Upper lobe of left lung (tissue), 4 donors: ENCODE data around the gene ARHGAP26.

ENCODE experiments used
- EP300 ChIP-seq, 4 donors: sonication (generic); formaldehyde crosslinking; IDR thresholded peaks; one replicate each; pipeline ENCODE4 v1.5.1; 2017; ENCODE audit warnings: antibody characterized with exemption in 4 of 4, control low read depth in 2 of 4
- POLR2A ChIP-seq, 4 donors: fragments of 450-650 bp; IDR thresholded peaks; one replicate each; pipeline ENCODE4 v1.5.1; 2016 to 2017; ENCODE audit warnings: antibody characterized with exemption in 4 of 4, mild to moderate bottlenecking in 2 of 4
- TF ChIP-seq, protein P1 (sequence below), 6 experiments: fragments of 450-650 bp in 4 of 6; fragments of 200-600 bp in 2 of 6; sonication (generic) in 2 of 6; IDR thresholded peaks; one replicate each; pipeline ENCODE4 v1.5.1; 2016 to 2019; ENCODE audit warnings: antibody characterized with exemption in 6 of 6

DNA sequence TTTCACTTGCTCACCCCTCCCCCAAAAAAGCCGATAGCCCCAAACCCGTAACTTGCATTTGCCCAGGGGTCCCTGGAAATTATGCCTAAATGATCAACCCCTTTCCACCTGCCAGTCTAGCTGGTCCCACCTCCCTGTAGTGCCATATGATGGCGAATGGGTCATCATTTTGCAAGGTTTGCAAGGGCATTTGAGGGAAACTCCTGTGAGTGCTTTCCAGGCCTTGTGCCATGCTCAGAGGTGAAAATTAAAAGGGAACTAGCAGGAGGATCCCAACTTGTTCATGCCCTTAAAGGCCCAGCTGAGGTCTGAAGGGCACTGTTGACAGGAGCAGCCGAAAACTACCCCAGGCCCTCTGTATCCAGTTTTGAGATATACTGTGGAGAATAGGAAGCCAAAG lies 440.4 kb downstream of the ARHGAP26 start:
- TF ChIP-seq, protein P1, sequence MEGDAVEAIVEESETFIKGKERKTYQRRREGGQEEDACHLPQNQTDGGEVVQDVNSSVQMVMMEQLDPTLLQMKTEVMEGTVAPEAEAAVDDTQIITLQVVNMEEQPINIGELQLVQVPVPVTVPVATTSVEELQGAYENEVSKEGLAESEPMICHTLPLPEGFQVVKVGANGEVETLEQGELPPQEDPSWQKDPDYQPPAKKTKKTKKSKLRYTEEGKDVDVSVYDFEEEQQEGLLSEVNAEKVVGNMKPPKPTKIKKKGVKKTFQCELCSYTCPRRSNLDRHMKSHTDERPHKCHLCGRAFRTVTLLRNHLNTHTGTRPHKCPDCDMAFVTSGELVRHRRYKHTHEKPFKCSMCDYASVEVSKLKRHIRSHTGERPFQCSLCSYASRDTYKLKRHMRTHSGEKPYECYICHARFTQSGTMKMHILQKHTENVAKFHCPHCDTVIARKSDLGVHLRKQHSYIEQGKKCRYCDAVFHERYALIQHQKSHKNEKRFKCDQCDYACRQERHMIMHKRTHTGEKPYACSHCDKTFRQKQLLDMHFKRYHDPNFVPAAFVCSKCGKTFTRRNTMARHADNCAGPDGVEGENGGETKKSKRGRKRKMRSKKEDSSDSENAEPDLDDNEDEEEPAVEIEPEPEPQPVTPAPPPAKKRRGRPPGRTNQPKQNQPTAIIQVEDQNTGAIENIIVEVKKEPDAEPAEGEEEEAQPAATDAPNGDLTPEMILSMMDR (IDR thresholded peaks at IDR 0.05) = no peak
- TF ChIP-seq POLR2A (IDR thresholded peaks at IDR 0.05) (no peak), EP300 (IDR thresholded peaks at IDR 0.05) (no peak)
